Gastroesophageal sphincter (tissue), 4 donors: Measurements from ENCODE around the gene NUP93. TPM values are rescaled to one million over a fixed set of nuclear protein-coding genes. Genes with fewer than 3 reads are reported as not detected.

Experiments used
- ATAC-seq: fragments of 150-250 bp; one replicate; pipeline ENCODE4 v1.9.1; 2016; ENCODE audit warnings: mild to moderate bottlenecking, moderate library complexity
- H3K27ac ChIP-seq, 4 donors: fragments of 200-600 bp; sonication (generic) in 3 of 4; 1 replicate in 3 of 4; 2 replicates in 1 of 4; pipeline ENCODE4 v1.5.1; 2016 to 2019
- H3K27me3 ChIP-seq: fragments of 200-600 bp; sonication (generic); one replicate; pipeline ENCODE4 v1.5.1; 2019
- H3K36me3 ChIP-seq, 2 donors: fragments of 200-600 bp; sonication (generic); one replicate each; pipeline ENCODE4 v1.5.1; 2019; ENCODE audit warnings: control low read depth in 1 of 2
- H3K4me1 ChIP-seq, 3 donors: fragments of 200-600 bp; sonication (generic); 1 replicate in 2 of 3; 2 replicates in 1 of 3; pipeline ENCODE4 v1.5.1; 2016 to 2019; ENCODE audit warnings: control low read depth in 2 of 3
- H3K4me3 ChIP-seq, 2 donors: fragments of 200-600 bp; sonication (generic); one replicate each; pipeline ENCODE4 v1.5.1; 2019; ENCODE audit warnings: mild to moderate bottlenecking in 1 of 2, moderate library complexity in 1 of 2
- H3K9me3 ChIP-seq, 3 donors: fragments of 200-600 bp; sonication (generic); one replicate each; pipeline ENCODE4 v1.5.1; 2017 to 2019; ENCODE audit warnings: control low read depth in 2 of 3
- CTCF ChIP-seq, 4 experiments: fragments of 200-600 bp in 2 of 4; fragments of 450-650 bp in 2 of 4; sonication (generic) in 1 of 4; IDR thresholded peaks; one replicate each; pipeline ENCODE4 v1.5.1; 2017 to 2019; ENCODE audit warnings: antibody characterized with exemption in 4 of 4, mild to moderate bottlenecking in 2 of 4, moderate library complexity in 2 of 4
- EP300 ChIP-seq: sonication (generic); formaldehyde crosslinking; IDR thresholded peaks from one replicate; pipeline ENCODE4 v1.6.1; 2017; ENCODE audit warnings: antibody characterized with exemption, mild to moderate bottlenecking
- POLR2A ChIP-seq, 2 donors: fragments of 450-650 bp; IDR thresholded peaks; one replicate each; pipeline ENCODE4 v1.6.1; 2017; ENCODE audit warnings: antibody characterized with exemption in 2 of 2, mild to moderate bottlenecking in 2 of 2, moderate library complexity in 1 of 2
- POLR2AphosphoS5 ChIP-seq: sonication (generic); formaldehyde crosslinking; IDR thresholded peaks from one replicate; pipeline ENCODE4 v1.6.1; 2017; ENCODE audit warnings: antibody characterized with exemption
- WGBS, 2 donors: methylation state at CpG; one replicate each; pipeline ENCODE4 v1.1.5; 2018; ENCODE audit warnings: low coverage in 1 of 2; 5-methylcytosine and 5-hydroxymethylcytosine counted together
- total RNA-seq, 4 donors: library from RNA; depleted of rRNA; stranded (reverse); fragments of >200 nt; gene quantifications; one replicate each; pipeline ENCODE4 v1.1.0, GENCODE V29; 2016

The NUP93 gene
- total RNA-seq, 4 donors from 2014 or later, result 37.6 to 39.3 (median 38.9) TPM

GRCh38 chr16:56832768-56833167 is 102.8 kb downstream of the NUP93 start:
- H3K4me3 ChIP-seq, result no peak overlapping the region
- peaks cover 0 to 90% of the 10 kb centered on the region in 2 donors for H3K36me3 ChIP-seq
- H3K9me3 ChIP-seq, result no peaks in the 10 kb centered on the region
- H3K27me3 ChIP-seq, result no peaks in the 10 kb centered on the region
- no peaks in the 10 kb centered on the region for H3K4me1 ChIP-seq
- TF ChIP-seq EP300 (no peak), CTCF (IDR thresholded peaks at IDR 0.05) (no peak), POLR2AphosphoS5 (no peak), POLR2A (IDR thresholded peaks at IDR 0.05) (no peak)
- ATAC-seq, result no peak
- H3K27ac ChIP-seq, result no peak overlapping the region

DNA sequence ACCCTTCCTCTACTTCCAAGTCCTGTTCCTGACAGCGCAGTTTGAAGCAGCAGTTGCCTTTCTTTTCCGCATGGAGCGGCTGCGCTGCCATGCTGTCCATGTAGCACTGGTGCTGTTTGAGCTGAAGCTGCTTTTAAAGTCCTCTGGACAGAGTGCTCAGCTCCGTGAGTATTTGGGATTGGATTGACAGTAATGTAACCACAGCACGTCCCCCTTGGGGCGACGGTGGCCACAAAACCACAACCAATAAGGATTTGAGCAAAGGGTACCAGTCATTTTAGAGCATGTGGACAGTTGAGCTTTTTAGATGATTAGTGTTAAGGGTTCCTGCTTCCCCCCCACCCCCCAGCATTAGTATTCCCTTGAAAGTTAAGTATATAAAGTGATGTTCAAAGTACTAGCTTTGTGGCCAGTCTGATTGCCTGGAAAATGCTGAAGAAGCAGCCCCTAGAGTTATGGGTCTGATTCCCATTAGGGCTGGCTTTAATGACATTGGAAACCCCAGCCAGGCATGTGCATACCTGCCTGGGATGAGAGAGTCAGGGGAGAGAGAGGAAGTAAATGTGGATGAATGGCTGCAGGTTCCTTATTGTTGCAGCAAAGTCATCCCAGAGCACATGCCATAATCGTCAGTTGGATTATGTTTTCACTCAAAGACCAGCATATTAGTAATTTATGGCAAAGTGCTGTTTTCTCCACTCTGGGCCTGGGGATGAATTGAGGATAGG is 103.5 kb downstream of the NUP93 start:
- Histone ChIP-seq H3K27me3 (no peaks in the 10 kb centered on the region), H3K4me1 (no peaks in the 10 kb centered on the region), H3K27ac (no peak overlapping the region), H3K9me3 (no peaks in the 10 kb centered on the region), H3K4me3 (no peak overlapping the region), H3K36me3 (peaks cover 0 to 97% of the 10 kb centered on the region in 2 donors)
- no peak for ATAC-seq
- 90 to 93% methylated on average over 1 to 8 of the region's 9 CpGs for WGBS, 2 donors
- no peak for TF ChIP-seq POLR2AphosphoS5
- TF ChIP-seq POLR2A (IDR thresholded peaks at IDR 0.05), result no peak
- TF ChIP-seq CTCF (IDR thresholded peaks at IDR 0.05), result no peak
- no peak for TF ChIP-seq EP300

DNA sequence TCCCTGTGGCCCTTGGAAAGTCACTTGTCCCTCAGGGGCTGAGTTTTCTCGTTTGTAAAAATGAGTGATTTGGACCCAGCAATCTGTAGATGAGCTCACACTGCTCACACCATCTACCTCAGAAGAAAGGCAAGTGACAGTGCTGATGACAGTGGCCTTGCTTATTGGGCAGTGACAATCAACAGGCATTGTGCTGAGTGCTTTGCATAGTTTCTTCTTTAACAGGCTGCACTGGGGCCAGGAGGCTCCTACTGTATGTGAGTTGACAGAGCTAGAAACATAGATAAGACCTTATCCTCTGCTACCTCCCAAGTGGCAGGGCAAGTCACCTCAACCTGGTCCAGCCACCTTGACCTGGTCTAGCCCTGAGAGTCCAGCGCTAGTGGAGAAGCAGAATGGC is 105.4 kb downstream of the NUP93 start:
- no peak for TF ChIP-seq CTCF (IDR thresholded peaks at IDR 0.05)
- no peak for TF ChIP-seq EP300
- TF ChIP-seq POLR2AphosphoS5, result no peak
- TF ChIP-seq POLR2A (IDR thresholded peaks at IDR 0.05), result no peak
- no peak for ATAC-seq

GRCh38 chr16:56836410-56837230 is 106.7 kb downstream of the NUP93 start:
- TF ChIP-seq EP300 (no peak), POLR2AphosphoS5 (no peak), POLR2A (IDR thresholded peaks at IDR 0.05) (no peak), CTCF (IDR thresholded peaks at IDR 0.05) (no peak)
- Histone ChIP-seq H3K4me1 (no peaks in the 10 kb centered on the region), H3K9me3 (no peaks in the 10 kb centered on the region), H3K27me3 (no peaks in the 10 kb centered on the region), H3K27ac (no peak overlapping the region), H3K36me3 (peaks cover 0 to 99% of the 10 kb centered on the region in 2 donors), H3K4me3 (no peak overlapping the region)
- WGBS, 2 donors, result 69 to 75% methylated on average over 4 to 5 of the region's 5 CpGs
- no peak for ATAC-seq

More for the DNA sequence above, 105.4 kb downstream of the NUP93 start:
- no peak overlapping the region for H3K4me3 ChIP-seq
- no peaks in the 10 kb centered on the region for H3K27me3 ChIP-seq
- H3K36me3 ChIP-seq, result peaks cover 0 to 99% of the 10 kb centered on the region in 2 donors
- H3K9me3 ChIP-seq, result no peaks in the 10 kb centered on the region
- WGBS, 2 donors, result no CpG with 5 or more reads among the region's 2 CpGs
- no peaks in the 10 kb centered on the region for H3K4me1 ChIP-seq
- no peak overlapping the region for H3K27ac ChIP-seq
